NCI-H1105 (cell line): Measurements from ENCODE around the gene PTPRJ.

Source experiments
- DNase-seq: peaks from one replicate; lab custom pipeline; 2025; lab: John Stamatoyannopoulos, UW

Gene PTPRJ

DNA sequence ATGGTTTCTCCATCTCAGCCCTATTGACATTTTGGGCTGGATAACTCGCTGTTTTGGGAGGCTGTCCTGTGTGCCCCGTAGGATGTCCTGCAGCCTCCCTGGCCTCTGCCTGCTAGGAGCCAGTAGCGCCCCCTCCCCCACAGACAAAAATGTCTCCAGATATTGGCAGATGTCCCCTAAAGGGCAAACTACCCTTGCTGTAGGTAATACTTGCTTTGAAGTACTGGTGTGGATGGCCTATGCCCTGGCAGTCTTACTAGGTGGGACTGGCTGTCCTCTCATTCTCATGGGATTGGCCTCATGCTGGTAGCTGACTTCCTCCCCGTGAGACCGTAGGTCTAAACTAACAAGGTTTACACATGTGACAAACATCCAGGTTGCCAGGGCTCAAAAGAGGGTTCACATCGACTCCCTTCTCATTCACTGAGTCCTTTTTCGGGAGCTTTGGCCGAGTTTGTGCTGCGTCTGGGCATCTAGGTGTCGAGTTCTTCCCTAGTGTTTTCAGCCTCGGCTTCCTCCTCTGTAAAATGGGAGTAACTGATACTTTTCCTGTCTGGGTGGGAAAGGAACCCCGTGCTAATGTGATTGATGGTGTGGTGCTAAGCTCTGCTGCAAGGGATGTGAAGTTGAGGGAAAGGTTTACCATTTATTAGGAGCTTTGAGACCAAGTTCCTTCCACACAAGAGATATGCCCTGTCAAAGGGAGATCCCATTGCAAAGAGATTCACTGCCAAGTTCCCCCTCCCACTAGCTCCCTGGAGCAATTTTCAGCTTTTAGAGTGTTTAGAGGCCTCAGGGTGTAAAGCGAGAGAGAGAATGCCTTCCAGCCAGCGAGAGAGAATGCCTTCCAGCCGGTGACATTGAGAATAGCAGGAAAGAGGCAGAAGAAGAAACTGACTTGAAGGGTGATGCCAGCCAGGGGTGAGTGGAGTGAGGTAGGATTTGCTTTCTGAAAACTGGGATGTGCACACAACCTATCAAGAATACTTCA lies 17.0 kb downstream of the PTPRJ start:
- DNase-seq, result no peak

GRCh38 chr11:47998345-47998732 lies 18.0 kb downstream of the PTPRJ start:
- no peak for DNase-seq

GRCh38 chr11:47998733-47999359 lies 18.5 kb downstream of the PTPRJ start:
- no peak for DNase-seq

GRCh38 chr11:48000432-48000831 lies 20.1 kb downstream of the PTPRJ start:
- DNase-seq, result no peak

- DNase-seq, result no peak
Measured at GRCh38 chr11:48001438-48002021, 21.2 kb downstream of the PTPRJ start.

- no peak for DNase-seq
Measured at GRCh38 chr11:48002561-48002960, 22.2 kb downstream of the PTPRJ start.

DNA sequence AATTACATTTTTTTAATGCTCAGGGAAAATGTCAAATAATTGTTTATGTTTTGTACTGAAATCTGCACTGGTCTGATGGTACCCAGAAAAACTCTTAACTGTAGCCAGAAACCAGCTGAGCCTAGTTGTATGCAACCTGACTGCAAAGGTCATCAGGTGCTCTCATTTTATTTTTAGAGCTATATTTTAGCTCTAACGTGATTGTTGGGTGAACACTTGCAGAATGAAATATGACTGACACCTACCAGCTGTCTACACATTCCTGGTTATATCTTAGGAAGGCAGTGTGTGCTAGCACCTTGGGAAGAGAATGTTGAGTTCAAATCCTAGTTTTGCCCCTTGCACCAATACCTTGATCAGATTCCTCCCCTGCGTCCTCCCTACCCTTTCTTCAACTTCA lies 23.6 kb downstream of the PTPRJ start:
- DNase-seq, result no peak

DNA sequence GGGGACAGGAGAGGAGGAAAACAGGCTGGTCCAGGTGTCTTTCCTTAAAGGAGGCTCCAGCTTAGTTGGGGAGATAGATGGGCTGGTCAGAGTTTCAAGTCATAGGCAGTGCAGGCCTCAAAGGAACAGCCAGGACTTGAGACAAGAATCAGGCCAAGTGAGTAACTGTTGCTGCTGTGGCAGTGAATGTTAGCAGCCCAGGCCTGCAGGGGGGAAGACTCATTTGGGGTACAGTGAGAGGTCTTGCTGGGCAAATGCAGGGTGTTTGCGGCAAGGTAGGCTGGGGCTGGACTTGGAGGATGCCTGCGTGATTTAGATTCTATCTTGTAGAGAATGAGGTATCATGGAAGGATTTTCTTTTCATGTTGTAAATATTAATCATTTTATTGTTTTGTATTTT lies 24.1 kb downstream of the PTPRJ start:
- DNase-seq, result no peak

DNA sequence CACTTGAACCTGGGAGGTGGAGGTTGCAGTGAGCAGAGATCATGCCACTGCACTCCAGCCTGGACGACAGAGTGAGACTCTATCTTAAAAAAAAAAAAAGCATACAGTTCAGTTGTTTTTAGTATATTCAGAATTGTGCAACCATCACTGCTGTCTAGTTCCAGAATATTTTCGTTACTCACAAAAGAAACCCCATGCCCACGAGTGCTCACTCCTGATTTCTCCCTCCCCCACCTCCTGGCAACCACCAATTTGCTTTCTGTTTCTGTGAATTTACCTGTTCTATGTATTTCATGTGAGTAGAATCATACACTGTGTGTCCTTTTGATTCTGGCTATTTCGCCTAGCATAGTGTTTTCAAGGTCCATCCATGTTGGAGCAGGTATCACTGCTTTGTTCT lies 24.8 kb downstream of the PTPRJ start:
- no peak for DNase-seq

- DNase-seq, result no peak
Measured at GRCh38 chr11:48005831-48006270, 25.5 kb downstream of the PTPRJ start.

DNA sequence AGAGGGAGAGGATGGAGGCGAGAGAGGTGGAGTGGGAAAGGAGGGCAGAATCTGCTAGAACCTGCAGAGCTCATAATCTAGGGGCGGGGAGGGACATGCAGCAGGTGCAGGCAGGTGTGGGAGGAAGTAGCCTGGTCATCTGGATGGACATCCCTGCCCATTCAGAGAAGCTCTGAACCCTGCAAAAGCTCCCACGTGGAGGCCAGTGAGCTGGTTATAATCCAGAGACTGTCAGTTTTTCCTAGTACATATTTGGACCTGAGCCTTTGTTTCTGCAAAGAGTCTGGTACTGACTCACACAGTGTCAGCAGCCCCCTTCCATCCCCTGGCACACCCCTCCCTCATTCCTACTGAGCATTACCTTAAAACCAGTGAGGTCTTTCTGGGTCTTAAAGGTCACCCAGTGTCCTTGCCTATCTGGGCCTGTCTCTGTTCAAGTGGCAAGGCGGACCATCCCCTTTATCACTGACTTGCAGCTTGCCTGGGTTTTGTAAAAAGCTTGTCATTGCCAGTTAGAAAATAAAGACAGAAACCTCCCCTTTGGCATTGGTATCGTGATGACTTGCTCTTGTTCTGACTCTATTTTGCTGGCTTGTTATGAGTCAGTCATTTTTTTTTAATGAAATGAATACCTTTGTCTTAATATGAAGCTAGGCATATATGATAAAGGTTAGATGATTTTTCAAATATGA lies 26.1 kb downstream of the PTPRJ start:
- DNase-seq, result no peak

GRCh38 chr11:48007677-48008076 lies 27.3 kb downstream of the PTPRJ start:
- no peak for DNase-seq

- no peak for DNase-seq
Measured at GRCh38 chr11:48008951-48009270, 28.6 kb downstream of the PTPRJ start.

- no peak for DNase-seq
Measured at GRCh38 chr11:48011102-48011797, 30.9 kb downstream of the PTPRJ start.

DNA sequence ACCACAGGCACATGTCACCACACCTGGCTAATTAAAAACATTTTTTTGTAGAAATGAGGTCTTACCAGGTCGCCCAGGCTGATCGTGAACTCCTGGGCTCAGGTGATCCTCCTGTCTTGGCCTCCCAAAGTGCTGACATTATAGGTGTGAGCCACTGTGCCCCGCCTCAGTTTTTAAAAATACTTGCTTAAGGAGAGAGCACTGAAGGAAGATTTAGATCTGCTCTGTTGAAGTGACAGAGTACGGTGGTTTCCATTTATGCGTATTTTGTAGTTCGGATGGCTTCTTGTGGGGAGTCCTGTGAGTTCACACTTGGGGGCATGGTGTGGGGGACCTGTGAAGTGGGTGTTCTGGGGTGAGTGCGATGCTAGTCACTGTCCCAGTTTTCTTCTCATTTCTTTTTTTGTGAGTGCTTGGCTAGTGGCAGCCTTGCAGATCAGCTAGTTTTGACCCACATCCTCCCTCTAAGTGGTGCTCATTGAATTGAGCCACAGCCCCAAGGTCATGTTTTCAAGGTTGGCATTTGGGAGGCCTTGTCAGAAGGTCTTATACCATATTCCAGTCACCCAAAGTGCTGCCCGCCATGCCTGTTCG lies 31.5 kb downstream of the PTPRJ start:
- no peak for DNase-seq

DNA sequence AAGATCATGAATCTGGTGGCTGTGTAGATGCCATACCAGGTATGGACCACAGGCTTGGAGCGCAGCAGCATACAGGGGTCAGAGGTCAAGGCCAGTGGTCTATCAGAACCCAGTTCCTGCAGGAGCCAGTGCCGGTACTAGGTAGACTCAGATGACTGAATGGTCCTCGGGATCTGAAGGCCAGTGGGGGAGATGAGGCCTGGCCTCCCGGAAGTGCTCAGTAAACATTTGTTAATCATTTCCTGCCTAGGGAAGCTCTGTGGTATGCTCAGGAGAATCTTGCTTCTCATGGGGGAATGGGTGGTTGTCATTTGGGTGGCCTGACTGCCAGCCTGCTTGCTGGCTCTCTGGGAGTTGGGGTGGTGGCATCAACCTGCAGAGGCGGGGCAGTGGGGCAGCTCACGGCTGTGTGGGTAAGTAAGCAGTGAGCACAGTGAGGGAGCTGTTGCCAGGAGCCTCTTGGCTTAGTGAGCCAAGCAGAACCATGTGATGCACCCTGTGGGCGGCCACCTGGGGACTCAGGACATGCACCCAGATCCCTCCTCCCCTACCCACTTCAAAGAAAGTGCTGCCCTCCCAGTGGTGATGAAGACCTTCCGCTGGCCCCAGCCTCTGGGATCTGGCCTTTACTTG lies 33.0 kb downstream of the PTPRJ start:
- DNase-seq, result no peak

DNA sequence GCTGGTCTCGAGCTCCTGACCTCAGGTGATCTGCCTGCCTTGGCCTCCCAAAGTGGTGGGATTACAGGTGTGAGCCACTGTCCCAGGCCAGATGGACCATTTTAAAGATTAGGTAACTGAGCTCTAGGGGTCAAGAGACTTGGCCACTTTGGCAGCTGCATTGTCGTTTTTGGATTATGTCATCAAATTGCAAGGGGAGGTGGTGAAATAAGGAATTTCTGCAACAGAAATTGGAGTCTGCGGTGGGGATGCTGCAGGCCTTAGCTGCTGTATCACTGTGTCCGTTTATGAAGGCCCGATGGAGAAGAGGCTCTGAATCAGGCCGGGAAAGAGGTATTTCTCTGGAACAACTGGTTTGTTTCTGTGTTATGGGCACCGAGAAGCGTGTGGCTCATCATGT lies 34.6 kb downstream of the PTPRJ start:
- no peak for DNase-seq

- no peak for DNase-seq
Measured at GRCh38 chr11:48017105-48017830, 36.9 kb downstream of the PTPRJ start.

DNA sequence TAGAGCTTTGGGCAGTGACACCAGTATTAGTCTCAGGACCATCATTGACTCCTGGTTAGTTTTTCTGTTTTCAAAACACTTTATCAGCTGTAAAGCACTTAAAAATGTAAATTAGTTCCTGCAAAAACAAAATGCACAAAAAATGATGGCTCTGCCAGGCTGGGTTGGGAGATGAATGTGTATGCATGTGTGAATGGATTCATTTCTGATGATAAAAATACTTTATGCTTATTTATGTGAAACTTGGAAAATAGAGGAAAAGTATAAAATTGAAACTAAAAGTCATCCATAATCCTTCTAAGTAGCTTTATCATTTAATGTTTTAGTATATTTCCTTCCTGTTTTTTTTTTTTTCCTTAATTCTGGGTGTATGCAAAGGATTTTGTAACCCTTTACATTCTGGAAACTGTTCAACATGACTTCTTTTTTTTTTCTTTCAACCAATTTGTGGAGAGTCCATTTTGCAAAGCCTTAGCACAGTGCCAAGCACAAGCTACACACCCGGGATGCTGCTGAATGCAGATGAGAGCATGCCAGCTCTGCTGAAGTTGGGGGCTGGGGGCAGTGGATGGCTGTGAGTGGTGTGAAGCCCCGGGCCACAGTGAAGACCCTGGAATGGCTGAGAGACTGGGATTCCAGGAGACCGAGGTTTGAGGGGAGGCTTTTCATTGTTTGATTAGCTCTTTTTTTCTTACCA lies 37.6 kb downstream of the PTPRJ start:
- DNase-seq, result no peak
